ENCODE data around the gene HOTAIR. TPM values are rescaled to one million over a fixed set of nuclear protein-coding genes. Genes with fewer than 3 reads are reported as not detected.

The HOTAIR gene
- total and polyA plus RNA-seq, 7 donors: not detected

DNA sequence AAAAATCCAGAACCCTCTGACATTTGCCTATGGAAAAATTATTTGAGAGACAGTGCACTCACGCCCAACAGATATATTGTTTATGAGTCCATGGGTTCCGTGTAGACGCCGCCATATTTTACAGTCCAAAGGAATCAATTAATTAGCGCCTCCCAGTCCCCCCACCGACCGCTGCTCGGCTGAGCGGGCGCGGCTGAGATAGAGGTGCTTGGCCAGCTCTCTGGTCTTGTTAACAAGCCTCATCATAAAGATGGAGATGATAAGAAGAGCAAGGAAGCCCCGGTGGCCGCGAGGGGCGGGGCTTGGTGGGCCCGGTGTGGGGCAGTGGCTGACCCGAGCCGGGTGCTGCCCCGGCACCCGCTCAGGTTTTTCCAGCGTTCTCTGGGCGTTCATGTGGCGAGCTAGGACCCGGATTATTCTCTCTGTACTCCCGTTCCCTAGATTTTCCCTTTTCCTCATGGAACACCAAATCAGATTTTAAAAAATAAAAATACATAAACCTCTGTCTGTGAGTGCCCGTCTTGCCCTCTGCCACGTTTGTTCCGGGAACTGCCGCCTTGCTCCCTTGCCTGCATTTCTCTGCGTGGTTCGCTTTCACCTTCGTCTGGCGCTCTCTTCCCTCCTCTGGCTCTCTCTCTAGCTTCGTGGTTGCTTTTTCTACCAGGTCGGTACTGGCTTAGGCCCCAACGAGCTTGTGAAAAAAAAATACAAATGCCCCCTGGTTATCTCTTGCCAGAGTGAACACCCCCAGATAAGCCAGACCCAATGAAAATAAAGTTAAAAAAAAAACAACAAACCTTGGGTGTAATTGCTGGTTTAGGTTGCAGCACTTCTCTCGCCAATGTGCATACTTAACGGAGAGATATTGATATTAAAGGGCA lies 11.1 kb downstream of the HOTAIR start:
- intact Hi-C loops (cut with DNase I): no loop called here

DNA sequence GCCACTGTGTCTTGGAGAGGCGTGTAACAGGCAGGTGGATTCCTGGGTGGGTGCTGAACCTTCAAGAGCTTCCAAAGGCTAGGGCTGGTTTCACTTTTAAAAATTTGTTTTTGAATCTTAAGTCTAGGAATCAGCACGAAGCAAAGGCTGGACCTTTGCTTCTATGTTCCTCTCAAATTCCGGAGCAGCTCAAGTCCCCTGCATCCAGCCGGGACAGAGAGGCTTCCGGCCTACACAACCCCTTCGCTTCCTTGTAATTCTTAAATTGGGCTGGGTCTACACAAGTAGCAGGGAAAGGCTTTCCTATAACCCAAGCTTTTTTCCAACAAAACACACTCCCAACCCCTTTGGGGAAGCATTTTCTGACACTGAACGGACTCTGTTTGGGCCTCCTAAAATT lies 11.7 kb downstream of the HOTAIR start:
- no peak overlapping the region for H3K4me3 ChIP-seq
- no peak overlapping the region for H3K27ac ChIP-seq
- TF ChIP-seq CTCF (IDR thresholded peaks at IDR 0.05) (no peak), POLR2A (IDR thresholded peaks at IDR 0.05) (no peak), POLR2AphosphoS5 (IDR thresholded peaks at IDR 0.05) (no peak), EP300 (IDR thresholded peaks at IDR 0.05) (no peak)
- H3K9me3 ChIP-seq: no peaks in the 10 kb centered on the region
- intact Hi-C loops (cut with DNase I): no loop called here
- peaks cover 0 to 29% (median 17%) of the 10 kb centered on the region in 4 donors for H3K4me1 ChIP-seq
- no peaks in the 10 kb centered on the region for H3K36me3 ChIP-seq
- 19 to 28% methylated on average over 7 of the region's 7 CpGs for WGBS, 2 donors
- no peak for DNase-seq
- peaks cover 95 to 100% (median 99%) of the 10 kb centered on the region in 3 donors for H3K27me3 ChIP-seq

More for the DNA sequence above, 11.1 kb downstream of the HOTAIR start:
- Histone ChIP-seq H3K9me3 (no peaks in the 10 kb centered on the region), H3K27ac (no peak overlapping the region), H3K4me3 (no peak overlapping the region), H3K36me3 (no peaks in the 10 kb centered on the region), H3K27me3 (peaks cover 95 to 100% (median 99%) of the 10 kb centered on the region in 3 donors), H3K4me1 (peaks cover 0 to 29% (median 17%) of the 10 kb centered on the region in 4 donors)
- 7 to 8% methylated on average over 38 of the region's 38 CpGs for whole genome bisulfite sequencing, 2 donors
- no peak for TF ChIP-seq CTCF (IDR thresholded peaks at IDR 0.05)
- TF ChIP-seq POLR2A (IDR thresholded peaks at IDR 0.05): no peak
- TF ChIP-seq POLR2AphosphoS5 (IDR thresholded peaks at IDR 0.05): no peak
- TF ChIP-seq EP300 (IDR thresholded peaks at IDR 0.05): no peak
- no peak for DNase-seq

DNA sequence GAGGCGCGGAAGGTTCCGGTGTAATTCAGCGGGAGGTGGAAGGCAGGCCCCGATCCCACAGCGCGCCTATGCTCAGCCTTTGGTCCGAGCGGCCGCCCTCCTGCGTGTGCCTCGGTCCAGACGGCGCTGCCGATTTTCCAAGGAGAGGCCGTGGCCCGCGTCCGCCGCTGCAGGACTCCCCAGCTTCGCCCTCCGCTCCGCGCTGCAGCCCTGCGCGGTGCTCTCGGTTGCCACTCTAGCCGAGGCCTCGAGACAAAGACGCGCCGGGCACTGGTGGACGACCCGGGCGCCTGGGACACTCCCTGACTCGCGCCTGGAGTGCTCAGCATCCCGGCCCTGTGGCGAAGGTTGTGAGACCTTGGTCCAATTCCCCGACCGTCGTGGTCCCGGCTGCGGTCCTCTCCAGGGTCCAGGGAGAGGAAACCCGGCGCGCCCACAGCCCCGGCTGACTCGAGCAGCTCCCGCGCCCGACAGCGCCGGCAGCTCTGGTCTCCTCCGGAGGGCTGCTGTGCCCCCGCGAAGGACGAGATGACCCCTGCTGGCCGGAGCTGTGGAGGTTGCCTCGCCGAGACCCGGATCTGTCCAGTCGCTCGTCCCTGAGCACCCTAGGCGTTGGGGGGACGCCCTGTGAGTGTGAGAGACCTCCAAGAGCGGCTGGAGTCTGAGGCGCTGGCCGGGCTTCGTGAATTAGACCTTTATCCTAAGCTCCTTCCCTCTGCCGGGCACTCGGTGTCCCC lies 13.6 kb downstream of the HOTAIR start:
- DNase-seq: no peak
- no peaks in the 10 kb centered on the region for H3K9me3 ChIP-seq
- no peak overlapping the region for H3K27ac ChIP-seq
- H3K4me1 ChIP-seq: peaks cover 0 to 25% (median 11%) of the 10 kb centered on the region in 4 donors
- H3K4me3 ChIP-seq: no peak overlapping the region
- no peaks in the 10 kb centered on the region for H3K36me3 ChIP-seq
- WGBS, 2 donors: 3 to 12% methylated on average over 72 of the region's 72 CpGs
- no peak for TF ChIP-seq CTCF (IDR thresholded peaks at IDR 0.05)
- TF ChIP-seq EP300 (IDR thresholded peaks at IDR 0.05): no peak
- no peak for TF ChIP-seq POLR2AphosphoS5 (IDR thresholded peaks at IDR 0.05)
- no peak for TF ChIP-seq POLR2A (IDR thresholded peaks at IDR 0.05)
- H3K27me3 ChIP-seq: peaks cover 86 to 100% (median 100%) of the 10 kb centered on the region in 3 donors
- intact Hi-C loops (cut with DNase I): no loop called here

- TF ChIP-seq EP300 (IDR thresholded peaks at IDR 0.05) (no peak), POLR2AphosphoS5 (IDR thresholded peaks at IDR 0.05) (no peak), CTCF (IDR thresholded peaks at IDR 0.05) (no peak), POLR2A (IDR thresholded peaks at IDR 0.05) (no peak)
- Histone ChIP-seq H3K9me3 (no peaks in the 10 kb centered on the region), H3K4me1 (peaks cover 0 to 24% (median 5%) of the 10 kb centered on the region in 4 donors), H3K27me3 (peaks cover 88 to 100% (median 100%) of the 10 kb centered on the region in 3 donors), H3K4me3 (no peak overlapping the region), H3K36me3 (no peaks in the 10 kb centered on the region), H3K27ac (no peak overlapping the region)
- intact Hi-C loops (cut with DNase I): no loop called here
- no peak for DNase-seq
- WGBS, 2 donors: 9 to 20% methylated on average over 39 of the region's 39 CpGs
These were observed 14.3 kb downstream of the HOTAIR start for GRCh38 chr12:53960187-53961024.

Data from sigmoid colon (tissue), 7 donors.